Memory B cell (primary cell): ENCODE measurements around the gene FAM167B.

Source experiments
- ATAC-seq: fragments of 150-1000 bp; cut with Tn5 transposase; 2 replicates; pipeline ENCODE4 v1.10.0; 2021; ENCODE audit warnings: low read depth, mild to moderate bottlenecking, moderate library complexity
- DNase-seq, 2 donors: peaks; one replicate each; pipeline ENCODE4 v3.0.0; 2022; ENCODE audit warnings: low spot score in 2 of 2
- H3K27ac Mint-ChIP-seq: one replicate; pipeline ENCODE4 v1.8.0; 2022; ENCODE audit warnings: mild to moderate bottlenecking, moderate library complexity, mixed read lengths
- H3K27me3 Mint-ChIP-seq: one replicate; pipeline ENCODE4 v1.8.0; 2022; ENCODE audit warnings: mixed read lengths
- H3K36me3 Mint-ChIP-seq: one replicate; pipeline ENCODE4 v1.8.0; 2022; ENCODE audit warnings: mild to moderate bottlenecking, mixed read lengths
- H3K4me1 Mint-ChIP-seq: one replicate; pipeline ENCODE4 v1.8.0; 2022; ENCODE audit warnings: mixed read lengths
- H3K4me3 Mint-ChIP-seq: one replicate; pipeline ENCODE4 v1.8.0; 2022; ENCODE audit warnings: mild to moderate bottlenecking, moderate library complexity, mixed read lengths
- H3K9me3 Mint-ChIP-seq: one replicate; pipeline ENCODE4 v1.8.0; 2022; ENCODE audit warnings: mixed read lengths

Gene FAM167B

GRCh38 chr1:32239790-32240139 is 7.3 kb upstream of the FAM167B start:
- ATAC-seq, result no peak
- Mint-ChIP-seq H3K4me3 (peak overlapping the region; percentile 91), H3K9me3 (no peaks in the 10 kb centered on the region), H3K36me3 (no peaks in the 10 kb centered on the region), H3K27ac (peak overlapping the region; percentile 70), H3K27me3 (no peaks in the 10 kb centered on the region), H3K4me1 (peaks cover 11% of the 10 kb centered on the region)
- DNase-seq, result no peak

DNA sequence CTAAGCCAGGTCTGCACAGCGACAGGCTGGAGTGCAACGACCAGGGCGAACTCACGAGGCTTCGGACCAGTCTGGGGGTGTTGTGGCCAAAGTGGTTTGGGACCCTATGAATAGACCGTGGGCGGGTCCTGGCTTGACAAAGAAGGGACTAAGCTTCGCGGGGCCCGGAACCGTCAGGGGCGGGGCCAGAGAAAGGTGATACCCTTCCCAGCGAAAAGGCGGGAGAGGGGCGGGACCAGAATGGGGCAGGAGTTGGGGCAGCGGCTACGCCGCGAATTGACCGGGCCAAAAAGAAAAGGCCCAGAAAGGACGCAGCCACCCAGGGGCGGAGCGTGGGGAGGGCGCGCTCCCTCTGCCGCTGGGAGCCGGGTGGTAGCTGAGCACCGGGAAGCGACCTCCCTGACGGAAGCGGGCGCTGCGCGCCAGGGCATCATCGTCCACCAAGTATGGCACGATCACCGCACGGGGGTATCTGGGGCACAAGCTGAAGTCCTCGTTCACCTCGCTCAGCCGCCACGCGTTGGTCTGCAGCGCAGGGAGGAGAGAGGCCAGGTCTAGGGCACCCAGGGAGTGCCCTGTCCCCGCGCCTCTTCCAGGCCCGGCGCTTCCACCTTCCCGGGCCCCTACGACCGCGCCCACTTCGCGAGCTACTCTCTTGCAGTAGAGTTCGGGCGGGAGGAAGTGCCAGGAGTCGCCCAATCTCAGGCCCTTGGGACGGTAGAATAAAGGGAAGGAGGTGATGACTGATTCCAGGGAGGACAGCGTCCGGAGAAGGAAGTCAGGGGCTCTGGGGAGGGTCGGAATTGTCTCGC is 6.7 kb upstream of the FAM167B start:
- Mint-ChIP-seq H3K27ac (peak overlapping the region; percentile 70), H3K9me3 (no peaks in the 10 kb centered on the region), H3K4me1 (peaks cover 11% of the 10 kb centered on the region), H3K27me3 (no peaks in the 10 kb centered on the region), H3K4me3 (peak overlapping the region; percentile 91), H3K36me3 (no peaks in the 10 kb centered on the region)
- ATAC-seq, result peak; percentile 78
- no peak for DNase-seq

GRCh38 chr1:32241001-32241763 is 5.8 kb upstream of the FAM167B start:
- H3K36me3 Mint-ChIP-seq, result no peaks in the 10 kb centered on the region
- peak overlapping the region; percentile 70 for H3K27ac Mint-ChIP-seq
- H3K4me1 Mint-ChIP-seq, result peaks cover 12% of the 10 kb centered on the region
- DNase-seq, result peak in 1 of 2 donors; percentile 45
- no peaks in the 10 kb centered on the region for H3K27me3 Mint-ChIP-seq
- H3K4me3 Mint-ChIP-seq, result peak overlapping the region; percentile 91
- ATAC-seq, result peak; percentile 66
- H3K9me3 Mint-ChIP-seq, result no peaks in the 10 kb centered on the region

- H3K27ac Mint-ChIP-seq, result no peak overlapping the region
- H3K4me1 Mint-ChIP-seq, result peaks cover 23% of the 10 kb centered on the region
- H3K36me3 Mint-ChIP-seq, result no peaks in the 10 kb centered on the region
- DNase-seq (no peak), ATAC-seq (no peak)
- no peaks in the 10 kb centered on the region for H3K9me3 Mint-ChIP-seq
- peak overlapping the region; percentile 21 for H3K4me3 Mint-ChIP-seq
- H3K27me3 Mint-ChIP-seq, result no peaks in the 10 kb centered on the region
These were observed 4.6 kb upstream of the FAM167B start for GRCh38 chr1:32242341-32242851.

DNA sequence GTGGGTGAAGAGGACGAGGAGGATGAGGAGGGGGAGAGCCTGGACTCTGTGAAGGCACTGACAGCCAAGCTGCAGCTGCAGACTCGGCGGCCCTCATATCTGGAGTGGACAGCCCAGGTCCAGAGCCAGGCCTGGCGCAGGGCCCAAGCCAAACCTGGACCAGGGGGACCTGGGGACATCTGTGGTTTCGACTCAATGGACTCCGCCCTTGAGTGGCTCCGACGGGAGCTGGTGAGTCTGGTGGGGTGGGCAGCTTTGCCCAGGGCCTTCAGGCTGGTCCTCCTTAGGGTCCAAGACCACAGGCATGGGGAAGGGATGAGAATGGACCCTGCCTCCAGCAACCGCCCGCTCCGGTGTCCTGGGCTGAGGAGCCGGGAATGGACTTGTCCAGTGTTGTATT is 430 bp downstream of the FAM167B start:
- no peaks in the 10 kb centered on the region for H3K36me3 Mint-ChIP-seq
- H3K4me3 Mint-ChIP-seq, result peak overlapping the region; percentile 37
- DNase-seq (no peak), ATAC-seq (no peak)
- no peaks in the 10 kb centered on the region for H3K27me3 Mint-ChIP-seq
- H3K4me1 Mint-ChIP-seq, result peaks cover 53% of the 10 kb centered on the region
- peak overlapping the region; percentile 97 for H3K27ac Mint-ChIP-seq
- H3K9me3 Mint-ChIP-seq, result no peaks in the 10 kb centered on the region

GRCh38 chr1:32247983-32248889 is 1.2 kb downstream of the FAM167B start:
- no peak for ATAC-seq
- peak; percentile 59 to 70 for DNase-seq
- Mint-ChIP-seq H3K9me3 (no peaks in the 10 kb centered on the region), H3K4me1 (peaks cover 54% of the 10 kb centered on the region), H3K27me3 (no peaks in the 10 kb centered on the region), H3K36me3 (no peaks in the 10 kb centered on the region), H3K27ac (peak overlapping the region; percentile 97), H3K4me3 (peak overlapping the region; percentile 69)

- Mint-ChIP-seq H3K36me3 (no peaks in the 10 kb centered on the region), H3K4me3 (peak overlapping the region; percentile 75), H3K27ac (peak overlapping the region; percentile 97), H3K27me3 (no peaks in the 10 kb centered on the region), H3K9me3 (no peaks in the 10 kb centered on the region), H3K4me1 (peaks cover 61% of the 10 kb centered on the region)
- ATAC-seq (peak; percentile 87), DNase-seq (peak; percentile 74 to 82)
These were observed 3.0 kb downstream of the FAM167B start for GRCh38 chr1:32249831-32250525.

GRCh38 chr1:32250893-32251716 is 4.1 kb downstream of the FAM167B start, which contains the start of gene LCK:
Gene LCK (plus strand): TSS chr1:32251265. CDS start chr1:32274330, 23,065 bp downstream.
- Mint-ChIP-seq H3K4me1 (peaks cover 65% of the 10 kb centered on the region), H3K4me3 (peak within 1 kb of the TSS; percentile 75), H3K36me3 (no peaks in the 10 kb centered on the region), H3K27ac (peak within 1 kb of the TSS; percentile 97), H3K9me3 (no peaks in the 10 kb centered on the region), H3K27me3 (no peaks in the 10 kb centered on the region)
- peak; percentile 31 to 54 for DNase-seq
- peak; percentile 10 for ATAC-seq

- Mint-ChIP-seq H3K27ac (peak overlapping the region; percentile 81), H3K4me1 (peaks cover 34% of the 10 kb centered on the region), H3K27me3 (no peaks in the 10 kb centered on the region), H3K9me3 (no peaks in the 10 kb centered on the region), H3K36me3 (no peaks in the 10 kb centered on the region), H3K4me3 (peak overlapping the region; percentile 32)
- DNase-seq (no peak), ATAC-seq (peak; percentile 54)
These were observed 8.3 kb downstream of the FAM167B start for GRCh38 chr1:32255072-32256071.

DNA sequence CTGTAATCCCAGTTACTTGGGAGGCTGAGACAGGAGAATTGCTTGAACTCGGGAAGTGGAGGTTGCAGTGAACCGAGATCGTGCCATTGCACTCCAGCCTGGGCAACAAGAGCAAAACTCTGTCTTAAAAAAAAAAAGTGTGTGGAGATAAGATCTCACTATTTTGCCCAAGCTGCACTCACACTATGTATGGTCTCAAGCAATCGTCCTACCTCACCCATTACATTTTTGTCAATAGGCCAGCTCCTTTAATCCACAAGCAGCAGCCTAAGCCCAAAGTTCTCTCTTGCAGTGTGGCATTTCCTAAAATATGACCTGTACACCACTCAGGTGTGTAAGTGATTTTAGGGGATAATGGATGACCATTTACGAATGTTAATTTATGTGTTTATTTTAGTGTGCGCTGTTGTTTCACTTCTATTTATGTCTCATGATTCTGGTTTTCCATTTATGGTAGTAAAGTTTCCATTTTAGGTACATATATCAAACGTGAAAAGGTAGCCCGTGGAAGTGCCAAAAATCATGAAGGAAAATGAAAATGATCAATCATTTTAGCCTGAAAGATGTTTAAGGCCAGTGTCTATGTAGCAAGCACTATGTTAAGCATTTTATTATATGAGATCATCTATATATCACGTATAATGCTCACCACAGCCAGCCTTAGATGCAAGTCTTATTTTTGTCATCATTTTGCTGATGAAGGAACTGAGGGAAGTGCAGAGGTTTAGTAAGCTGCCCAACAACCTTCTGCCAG is 9.6 kb downstream of the FAM167B start:
- Mint-ChIP-seq H3K4me1 (peaks cover 25% of the 10 kb centered on the region), H3K36me3 (no peaks in the 10 kb centered on the region), H3K4me3 (peak overlapping the region; percentile 60), H3K27me3 (no peaks in the 10 kb centered on the region), H3K27ac (peak overlapping the region; percentile 83), H3K9me3 (no peaks in the 10 kb centered on the region)
- no peak for DNase-seq
- no peak for ATAC-seq

DNA sequence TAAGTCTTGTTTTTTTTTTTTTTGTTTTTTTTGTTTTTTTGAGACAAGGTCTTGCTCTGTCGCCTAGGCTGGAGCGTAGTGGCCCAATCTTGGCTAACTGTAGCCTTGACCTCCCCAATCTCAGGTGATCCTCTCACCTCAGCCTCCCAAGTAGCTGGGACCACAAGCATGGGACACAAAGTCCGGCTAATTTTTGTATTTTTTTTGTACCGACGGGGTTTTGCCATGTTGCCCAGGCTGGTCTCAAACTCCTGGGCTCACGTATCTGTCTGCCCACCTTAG is 10.1 kb downstream of the FAM167B start:
- Mint-ChIP-seq H3K27me3 (no peaks in the 10 kb centered on the region), H3K9me3 (no peaks in the 10 kb centered on the region), H3K36me3 (no peaks in the 10 kb centered on the region), H3K4me1 (peaks cover 20% of the 10 kb centered on the region), H3K27ac (no peak overlapping the region), H3K4me3 (no peak overlapping the region)
- DNase-seq (no peak), ATAC-seq (no peak)
